ENCODE measurements around the gene ZC3H13. TPM values are rescaled to one million over a fixed set of nuclear protein-coding genes. Genes with fewer than 3 reads are reported as not detected.

The ZC3H13 gene
- total RNA-seq, 4 donors from 2014 or later = 14.7 to 20.7 (median 17.1) TPM

- ATAC-seq (no peak), DNase-seq (no peak)
- TF ChIP-seq CTCF (IDR thresholded peaks at IDR 0.05 in 4 of 5, conservative IDR thresholded peaks at IDR 0.05 in 1 of 5) = no peak
- TF ChIP-seq POLR2A (IDR thresholded peaks at IDR 0.05) = no peak
- Histone ChIP-seq H3K36me3 (peaks cover 0 to 19% of the 10 kb centered on the region in 2 donors), H3K4me1 (no peaks in the 10 kb centered on the region), H3K4me3 (no peak overlapping the region), H3K27me3 (no peaks in the 10 kb centered on the region), H3K9me3 (no peaks in the 10 kb centered on the region), H3K27ac (no peak overlapping the region)
- in situ Hi-C loops (cut with MboI; ENCODE audit: low sequenced_read_pairs in 4 of 4) = no loop called here
- intact Hi-C loops (cut with DNase I; ENCODE audit: low total_unique reads) = no loop called here
These were observed 99.5 kb downstream of the ZC3H13 start for GRCh38 chr13:45953082-45953481.

- Histone ChIP-seq H3K27ac (no peak overlapping the region), H3K27me3 (no peaks in the 10 kb centered on the region), H3K4me3 (no peak overlapping the region), H3K36me3 (peaks cover 0 to 6% of the 10 kb centered on the region in 2 donors), H3K9me3 (no peaks in the 10 kb centered on the region), H3K4me1 (no peaks in the 10 kb centered on the region)
- DNase-seq (no peak), ATAC-seq (no peak)
- intact Hi-C loops (cut with DNase I; ENCODE audit: low total_unique reads) (no loop called here), in situ Hi-C loops (cut with MboI; ENCODE audit: low sequenced_read_pairs in 4 of 4) (no loop called here)
- TF ChIP-seq CTCF (IDR thresholded peaks at IDR 0.05 in 4 of 5, conservative IDR thresholded peaks at IDR 0.05 in 1 of 5) (no peak), POLR2A (IDR thresholded peaks at IDR 0.05) (no peak)
These were observed 100.8 kb downstream of the ZC3H13 start for GRCh38 chr13:45951724-45952123.

- TF ChIP-seq POLR2A (IDR thresholded peaks at IDR 0.05) = no peak
- TF ChIP-seq CTCF (IDR thresholded peaks at IDR 0.05 in 4 of 5, conservative IDR thresholded peaks at IDR 0.05 in 1 of 5) = no peak
- DNase-seq (no peak), ATAC-seq (no peak)
- Histone ChIP-seq H3K27ac (no peak overlapping the region), H3K4me1 (no peaks in the 10 kb centered on the region), H3K9me3 (no peaks in the 10 kb centered on the region), H3K4me3 (no peak overlapping the region), H3K27me3 (no peaks in the 10 kb centered on the region), H3K36me3 (peaks cover 0 to under 1% of the 10 kb centered on the region in 2 donors)
- intact Hi-C loops (cut with DNase I; ENCODE audit: low total_unique reads) (no loop called here), in situ Hi-C loops (cut with MboI; ENCODE audit: low sequenced_read_pairs in 4 of 4) (no loop called here)
These were observed 101.4 kb downstream of the ZC3H13 start for GRCh38 chr13:45951166-45951565.

GRCh38 chr13:45950386-45951000 lies 102.1 kb downstream of the ZC3H13 start:
- no peaks in the 10 kb centered on the region for H3K4me1 ChIP-seq
- in situ Hi-C loops (cut with MboI; ENCODE audit: low sequenced_read_pairs in 4 of 4) = no loop called here
- H3K9me3 ChIP-seq = no peaks in the 10 kb centered on the region
- ATAC-seq = no peak
- no peak overlapping the region for H3K4me3 ChIP-seq
- intact Hi-C loops (cut with DNase I; ENCODE audit: low total_unique reads) = no loop called here
- no peaks in the 10 kb centered on the region for H3K27me3 ChIP-seq
- TF ChIP-seq POLR2A (IDR thresholded peaks at IDR 0.05) (no peak), CTCF (IDR thresholded peaks at IDR 0.05 in 4 of 5, conservative IDR thresholded peaks at IDR 0.05 in 1 of 5) (no peak)
- DNase-seq = no peak
- H3K27ac ChIP-seq = no peak overlapping the region
- H3K36me3 ChIP-seq = no peaks in the 10 kb centered on the region

- TF ChIP-seq POLR2A (IDR thresholded peaks at IDR 0.05) (no peak), CTCF (IDR thresholded peaks at IDR 0.05 in 4 of 5, conservative IDR thresholded peaks at IDR 0.05 in 1 of 5) (no peak)
- no peaks in the 10 kb centered on the region for H3K9me3 ChIP-seq
- intact Hi-C loops (cut with DNase I; ENCODE audit: low total_unique reads) (no loop called here), in situ Hi-C loops (cut with MboI; ENCODE audit: low sequenced_read_pairs in 4 of 4) (no loop called here)
- H3K4me1 ChIP-seq = no peaks in the 10 kb centered on the region
- DNase-seq (no peak), ATAC-seq (no peak)
- H3K4me3 ChIP-seq = no peak overlapping the region
- H3K27ac ChIP-seq = no peak overlapping the region
- no peaks in the 10 kb centered on the region for H3K36me3 ChIP-seq
- no peaks in the 10 kb centered on the region for H3K27me3 ChIP-seq
These were observed 103.4 kb downstream of the ZC3H13 start for GRCh38 chr13:45949161-45949560.

All from gastrocnemius medialis (tissue), 4 donors.